Measurements from ENCODE around the gene MECP2.

MECP2 gene

GRCh38 chrX:154115071-154115470 is 17.6 kb upstream of the MECP2 start:
- no peak for DNase-seq

- DNase-seq, result no peak
Measured at GRCh38 chrX:154114652-154115051, 17.1 kb upstream of the MECP2 start.

- DNase-seq, result no peak
Measured at GRCh38 chrX:154113729-154114128, 16.2 kb upstream of the MECP2 start.

DNA sequence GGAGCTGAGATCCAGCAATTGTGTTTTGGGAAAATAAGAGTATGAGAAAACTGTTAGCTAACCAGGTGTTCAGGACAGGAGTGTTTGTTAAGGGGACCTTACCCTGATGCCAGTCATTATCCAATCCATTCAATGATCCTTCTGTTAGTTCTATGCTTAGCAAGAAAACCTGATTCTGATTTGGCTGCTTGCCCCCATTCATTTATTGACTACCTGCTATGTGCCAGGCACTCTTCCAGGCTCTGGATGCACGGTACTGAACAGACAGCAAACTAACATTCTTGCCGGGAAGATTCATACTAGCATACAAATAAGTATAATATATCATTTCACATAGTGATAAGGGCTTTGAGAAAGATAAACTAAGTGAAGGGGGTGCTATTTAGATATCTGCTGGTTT is 1.0 kb upstream of the MECP2 start:
- no peak for DNase-seq

GRCh38 chrX:154097003-154097588 is 421 bp downstream of the MECP2 start:
- DNase-seq, result peak; percentile 82

GRCh38 chrX:154096140-154097002 is 1.1 kb downstream of the MECP2 start:
- DNase-seq, result no peak

GRCh38 chrX:154094833-154095232 is 2.7 kb downstream of the MECP2 start:
- DNase-seq, result no peak

- DNase-seq, result no peak
Measured at GRCh38 chrX:154093965-154094364, 3.6 kb downstream of the MECP2 start.

DNA sequence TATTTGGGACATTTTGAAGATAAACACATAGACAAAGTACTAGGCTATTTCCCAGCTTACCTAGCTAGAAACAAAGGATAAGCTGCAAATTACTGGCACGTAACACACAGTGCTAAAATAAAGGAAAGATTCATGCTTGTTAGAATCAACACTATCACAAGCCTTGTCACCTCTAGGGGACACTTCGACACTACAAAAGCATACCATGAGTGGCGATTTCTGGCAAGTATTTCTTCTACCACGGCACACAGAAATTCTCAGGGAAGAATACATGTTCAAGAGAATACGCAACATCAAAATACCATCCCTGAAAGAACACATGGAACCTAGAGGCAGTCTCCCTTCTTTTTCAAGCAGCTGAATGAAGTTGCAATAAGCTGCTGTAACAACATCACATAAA is 5.1 kb downstream of the MECP2 start:
- no peak for DNase-seq

GRCh38 chrX:154091678-154092077 is 5.8 kb downstream of the MECP2 start:
- DNase-seq, result no peak

DNA sequence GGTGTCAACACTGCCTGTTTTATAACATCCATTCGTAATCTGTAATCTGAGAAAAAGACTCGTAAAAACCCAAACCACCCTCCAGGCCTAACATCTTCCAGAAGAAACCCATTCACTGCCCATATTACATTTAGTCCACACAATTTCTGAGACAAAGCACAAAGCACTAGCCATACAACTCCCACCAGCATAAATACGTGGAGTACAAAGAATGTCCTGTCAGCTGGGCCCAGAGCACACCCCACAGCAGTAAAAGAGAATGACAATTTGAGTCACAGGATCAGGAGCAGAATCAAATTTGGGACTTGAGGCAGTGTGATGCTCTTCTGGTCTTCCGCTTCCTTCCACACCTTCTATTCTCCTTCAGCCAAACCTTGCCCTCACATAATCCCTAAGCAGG is 6.8 kb downstream of the MECP2 start:
- DNase-seq, result no peak

DNA sequence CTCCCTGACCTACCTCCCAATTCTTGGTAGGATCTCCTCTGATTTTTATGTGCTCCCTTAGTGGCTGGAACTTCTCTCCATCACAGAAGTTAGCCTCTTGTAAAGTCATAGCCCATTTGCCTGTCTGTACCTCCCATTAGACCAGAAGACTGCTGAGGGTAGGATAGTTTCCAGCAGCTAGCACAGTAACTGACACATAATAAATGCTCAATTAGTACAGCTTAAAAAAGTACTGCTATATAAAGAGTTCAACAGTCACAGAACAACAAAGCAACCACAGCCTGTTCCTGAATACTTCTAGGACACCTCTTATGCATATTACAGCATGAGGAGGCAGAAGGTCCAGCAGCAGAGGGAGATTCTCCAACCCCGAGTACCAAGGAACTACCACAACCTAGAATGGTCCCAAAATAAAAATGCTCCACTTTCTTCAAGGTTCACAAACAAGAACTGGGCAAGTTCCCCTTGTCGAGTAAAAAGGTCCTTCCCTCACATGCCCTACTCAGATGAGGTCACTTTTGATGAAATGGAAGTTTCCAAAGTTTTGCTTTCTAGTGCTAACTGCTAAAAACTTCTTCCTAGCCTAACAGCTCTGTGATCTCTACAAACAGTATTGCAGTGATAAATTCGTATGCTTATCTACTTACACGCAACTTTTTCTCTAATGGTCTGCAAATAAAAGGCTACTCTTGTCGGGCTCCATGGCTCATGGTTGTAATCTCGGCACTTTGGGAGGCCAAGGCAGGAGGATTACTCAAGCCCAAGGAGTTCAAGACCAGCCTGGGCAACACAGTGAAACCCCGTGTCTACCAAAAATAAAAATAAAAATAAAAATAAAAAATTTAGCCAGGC is 12.8 kb downstream of the MECP2 start:
- no peak for DNase-seq

GRCh38 chrX:154083126-154083517 is 14.4 kb downstream of the MECP2 start:
- no peak for DNase-seq

DNA sequence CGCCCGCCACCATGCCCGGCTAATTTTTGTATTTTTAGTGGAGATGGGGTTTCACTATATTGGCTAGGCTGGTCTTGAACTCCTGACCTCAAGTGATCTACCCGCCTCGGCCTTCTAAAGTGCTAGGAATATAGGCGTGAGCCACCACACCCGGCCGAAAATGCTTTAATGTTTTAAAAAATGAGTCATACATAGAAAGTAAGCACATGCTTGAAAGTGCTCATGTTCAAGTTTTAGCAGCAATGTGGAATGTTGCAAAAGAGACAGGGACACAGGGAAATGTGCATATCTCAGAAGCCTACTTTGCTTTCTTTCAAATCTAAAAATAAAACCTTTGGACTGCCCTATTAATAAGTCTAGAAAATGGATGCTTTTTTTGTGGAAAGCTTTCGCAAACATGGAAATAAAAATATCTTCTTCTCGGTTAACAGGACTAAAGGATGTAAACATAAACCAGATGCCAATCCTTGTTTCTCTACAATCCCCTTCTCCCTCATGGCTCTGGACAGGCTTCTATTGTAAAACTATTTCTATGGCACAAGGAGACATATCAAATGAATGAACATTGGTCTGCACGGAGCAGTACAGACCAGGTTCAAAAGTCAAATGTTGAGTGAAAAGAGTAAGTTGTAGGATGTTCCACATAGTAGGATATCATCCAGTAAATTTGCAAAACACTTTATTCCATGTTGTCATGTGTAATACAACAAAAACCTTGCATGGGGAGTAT is 15.0 kb downstream of the MECP2 start:
- no peak for DNase-seq

DNA sequence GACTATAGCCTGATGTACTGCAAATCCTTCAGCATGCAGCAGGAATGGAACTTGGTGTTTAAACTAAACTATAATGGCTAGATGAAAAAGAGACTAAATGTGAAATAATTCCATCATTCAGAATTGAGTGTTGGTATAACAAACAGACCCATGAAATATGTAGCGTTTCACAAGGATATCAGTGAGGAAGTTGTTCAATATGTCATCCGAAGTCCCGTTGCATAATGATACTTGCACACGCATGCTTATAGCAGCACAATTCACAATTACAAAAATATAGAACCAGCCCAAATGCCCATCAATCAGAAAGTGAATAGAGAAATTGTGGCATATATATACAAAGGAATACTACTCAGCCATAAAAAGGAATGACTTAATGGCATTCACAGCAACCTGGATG is 20.4 kb downstream of the MECP2 start:
- no peak for DNase-seq

DNA sequence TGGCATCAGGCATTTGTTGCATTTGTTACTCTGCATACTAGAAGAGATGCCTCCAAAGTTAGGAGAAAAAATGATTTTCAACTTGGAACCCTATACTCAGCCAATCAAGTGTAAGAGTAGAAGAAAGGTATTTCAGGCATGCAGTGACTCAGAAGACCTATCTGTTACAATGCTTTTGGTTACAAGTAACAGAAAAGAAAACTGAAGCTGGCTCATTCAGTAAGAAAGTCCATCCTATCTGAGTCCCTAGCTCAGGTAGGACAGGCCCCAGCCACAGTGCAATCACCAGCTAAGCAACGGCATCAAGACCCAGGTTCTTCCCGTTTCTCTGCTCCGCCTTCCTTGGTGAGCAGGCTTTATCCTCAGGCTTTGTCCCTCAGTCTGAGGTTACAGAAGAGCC is 23.3 kb downstream of the MECP2 start:
- no peak for DNase-seq

- no peak for DNase-seq
Measured at GRCh38 chrX:154072192-154072591, 25.3 kb downstream of the MECP2 start.

DNA sequence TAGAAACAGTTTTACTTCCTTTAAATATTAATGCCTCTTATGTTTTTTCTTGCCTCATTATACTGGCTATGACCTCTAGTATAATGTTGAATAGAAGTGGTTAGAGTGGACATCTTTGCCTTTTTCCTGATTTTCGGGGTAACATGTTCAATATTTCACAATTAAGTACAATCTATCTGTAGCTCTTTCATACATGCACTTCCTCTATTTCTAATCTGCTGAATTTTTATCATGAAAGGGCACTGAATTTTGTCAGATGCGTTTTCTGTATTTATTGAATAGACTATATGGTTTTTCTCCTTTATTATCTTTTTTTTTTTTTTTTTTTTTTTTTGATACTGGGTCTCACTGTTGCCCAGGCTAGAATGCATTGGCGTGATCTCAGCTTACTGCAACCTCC is 29.0 kb downstream of the MECP2 start:
- no peak for DNase-seq

DNA sequence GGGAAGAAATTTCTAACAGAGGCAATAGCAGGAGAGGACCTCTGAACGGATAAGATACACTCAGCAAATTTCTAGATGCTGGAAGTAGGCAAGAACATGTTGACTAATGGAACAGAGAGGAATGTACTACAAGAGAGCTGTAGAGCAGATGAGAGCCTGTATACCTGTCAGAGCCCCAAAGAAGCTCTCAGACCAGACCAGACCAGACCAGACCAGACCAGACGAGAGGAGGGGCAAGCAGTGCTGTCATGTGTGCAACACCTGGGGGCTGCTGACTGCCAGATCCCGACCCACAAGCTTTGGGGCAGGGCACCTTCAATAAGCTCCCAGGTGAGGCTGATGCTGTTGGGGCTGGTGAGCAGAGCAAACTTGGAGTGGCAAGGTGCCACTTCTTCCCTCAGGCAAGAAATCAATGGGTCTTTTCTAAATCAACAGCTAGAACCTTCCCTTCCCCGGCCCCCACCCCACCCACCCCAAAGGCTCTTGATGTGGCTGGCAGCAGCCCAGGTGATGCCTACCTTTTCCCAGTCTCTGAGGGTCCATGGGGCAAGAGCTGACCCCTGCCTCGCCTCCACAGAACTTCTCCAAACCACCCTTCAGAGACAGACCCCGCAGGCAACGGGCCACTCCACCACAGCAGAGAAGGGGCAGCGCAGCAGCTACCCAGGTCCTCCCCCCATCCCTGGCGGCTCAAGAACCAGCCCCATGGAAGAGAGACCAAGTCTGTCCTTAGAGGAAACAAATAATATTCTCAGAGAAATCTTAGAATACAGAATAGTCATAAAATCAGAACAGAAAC is 32.7 kb downstream of the MECP2 start:
- no peak for DNase-seq

- no peak for DNase-seq
Measured at GRCh38 chrX:154063234-154063633, 34.3 kb downstream of the MECP2 start.

DNA sequence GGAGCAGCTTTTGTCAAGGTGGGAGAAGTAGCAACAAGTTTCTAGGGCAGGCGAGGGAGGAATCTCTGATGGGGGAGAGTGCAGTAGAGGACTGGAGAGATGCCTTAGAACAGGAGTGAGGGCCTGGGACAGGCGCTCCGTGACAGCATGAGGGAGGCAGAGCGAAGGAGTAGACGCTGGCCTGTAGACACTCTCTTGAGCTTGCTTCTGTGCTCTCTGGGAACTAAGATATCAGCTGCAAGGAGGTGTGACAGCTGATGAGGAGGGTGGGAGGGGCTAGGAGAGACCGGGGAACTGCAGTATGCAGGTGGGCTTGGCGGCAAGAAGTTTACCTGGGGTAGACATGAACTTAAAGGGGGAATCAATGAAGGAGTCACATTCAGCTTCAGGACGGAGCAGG is 35.7 kb downstream of the MECP2 start:
- DNase-seq, result no peak

DNA sequence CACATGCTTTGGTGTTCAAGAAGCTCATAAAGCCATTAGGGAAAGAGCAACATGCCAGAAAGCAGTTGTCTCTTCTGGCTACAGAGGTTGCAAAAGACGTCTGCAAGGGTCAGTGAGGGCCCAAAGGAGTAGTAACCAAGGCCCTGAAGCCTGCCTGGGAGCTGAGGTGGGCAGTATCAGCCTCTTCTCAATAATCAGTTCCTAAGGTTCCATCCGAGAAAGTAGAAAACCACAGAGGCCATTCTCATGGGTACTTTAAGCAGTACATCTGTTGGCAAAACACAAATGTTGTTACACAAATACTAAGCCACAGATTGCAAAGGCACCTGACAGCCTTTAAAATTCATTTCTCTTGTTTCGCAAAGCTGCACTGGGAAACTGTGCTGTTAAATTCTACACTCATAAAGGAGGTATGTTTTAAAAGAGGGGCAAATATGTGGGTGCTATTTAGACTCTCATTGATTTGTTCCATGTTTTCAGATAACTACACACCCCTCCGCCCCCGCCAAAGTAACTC is 37.7 kb downstream of the MECP2 start:
- no peak for DNase-seq

Data from CD4-positive, alpha-beta T cell treated with Interleukin-17A for 4 hours (primary cell).